HG03025 (cell line): ENCODE measurements around the gene AIFM1.

Experiments
- ATAC-seq: cut with Tn5 transposase; IDR thresholded peaks from one replicate; pipeline ENCODE4 v1.9.1; 2021; ENCODE audit warnings: mild to moderate bottlenecking, moderate library complexity; ENCODE audit not compliant: unreplicated experiment, low FRiP score

The AIFM1 gene

DNA sequence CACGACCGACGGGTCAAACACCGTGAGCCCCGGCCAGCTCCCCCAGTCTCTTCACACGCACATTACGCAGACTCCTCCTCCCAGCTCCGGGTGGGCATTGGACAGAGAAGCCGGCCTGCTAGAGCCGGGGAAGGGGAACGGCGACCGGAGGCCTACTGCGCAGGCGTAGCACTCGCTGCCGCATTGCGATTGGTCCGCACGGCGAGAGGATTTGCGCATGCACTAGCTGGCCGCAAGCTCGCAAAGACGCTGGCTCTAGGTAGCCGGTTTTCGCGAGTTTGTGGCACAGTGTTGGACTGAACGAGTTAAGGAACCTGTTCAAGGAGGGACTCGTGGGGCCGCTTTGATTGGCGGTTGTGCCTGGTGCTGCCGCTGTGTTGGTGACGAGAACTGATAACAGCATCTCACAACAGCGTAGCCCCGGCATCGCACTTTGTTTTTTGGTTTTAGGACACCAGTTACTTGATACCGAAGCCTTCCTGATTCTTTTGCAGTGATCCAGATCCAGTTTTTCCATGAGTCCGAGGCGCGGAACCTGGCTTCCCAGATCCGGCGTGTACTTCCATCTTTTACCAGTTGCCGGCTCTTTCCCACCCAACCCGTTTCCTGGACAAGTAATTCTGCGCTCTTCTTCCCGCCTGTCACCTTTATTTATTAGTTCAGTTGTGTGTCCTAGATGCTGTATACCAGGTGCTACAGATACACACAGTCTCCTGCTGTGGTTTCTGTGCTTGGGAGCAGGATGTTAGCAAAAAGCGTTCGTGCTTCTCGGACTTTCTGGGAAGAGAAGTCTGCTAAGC is at the start of gene AIFM1:
TSS of gene AIFM1 (minus strand) at position 139 of the 800 bp plus-strand sequence. CDS start 185 bp downstream, outside the sequence.
- ATAC-seq: peak; percentile 86

DNA sequence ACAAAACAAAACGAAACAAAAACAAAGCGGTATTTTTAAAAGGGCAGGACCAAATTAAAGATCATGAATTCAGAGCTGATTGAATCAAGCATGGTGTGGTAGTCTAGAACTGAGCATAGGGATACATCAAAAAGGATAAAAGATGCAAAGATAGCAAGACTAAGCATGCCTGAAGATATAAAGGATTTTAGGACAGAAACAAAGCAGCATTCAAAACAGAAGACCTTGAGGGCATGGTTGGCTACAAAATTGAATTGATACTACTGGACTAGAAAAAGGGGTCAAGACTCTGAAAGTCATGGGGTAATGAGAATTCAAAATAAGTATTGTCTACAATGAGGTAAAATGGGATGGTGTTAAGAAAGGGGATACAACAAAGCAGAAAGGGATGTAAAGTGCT is 47.7 kb upstream of the AIFM1 start:
- no peak for ATAC-seq

DNA sequence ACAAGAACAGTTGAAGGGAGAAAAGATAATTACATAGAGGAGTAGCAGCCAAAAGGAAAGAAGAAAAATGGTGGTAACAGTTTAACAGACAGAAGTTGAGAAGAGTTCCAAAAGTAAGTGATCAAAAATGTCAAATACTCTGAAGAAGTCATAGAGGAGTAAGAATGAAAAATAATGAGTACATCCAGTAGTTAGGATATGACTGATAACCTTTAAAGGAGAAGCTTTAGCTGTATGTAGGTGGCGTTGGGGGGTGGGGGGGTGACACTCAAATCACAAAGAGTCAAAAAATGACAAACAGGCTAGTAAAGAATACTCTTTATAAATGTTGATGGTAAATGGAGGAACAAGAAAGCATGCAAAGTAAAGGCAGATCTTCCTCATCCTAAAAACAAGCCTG is 46.7 kb upstream of the AIFM1 start:
- no peak for ATAC-seq

DNA sequence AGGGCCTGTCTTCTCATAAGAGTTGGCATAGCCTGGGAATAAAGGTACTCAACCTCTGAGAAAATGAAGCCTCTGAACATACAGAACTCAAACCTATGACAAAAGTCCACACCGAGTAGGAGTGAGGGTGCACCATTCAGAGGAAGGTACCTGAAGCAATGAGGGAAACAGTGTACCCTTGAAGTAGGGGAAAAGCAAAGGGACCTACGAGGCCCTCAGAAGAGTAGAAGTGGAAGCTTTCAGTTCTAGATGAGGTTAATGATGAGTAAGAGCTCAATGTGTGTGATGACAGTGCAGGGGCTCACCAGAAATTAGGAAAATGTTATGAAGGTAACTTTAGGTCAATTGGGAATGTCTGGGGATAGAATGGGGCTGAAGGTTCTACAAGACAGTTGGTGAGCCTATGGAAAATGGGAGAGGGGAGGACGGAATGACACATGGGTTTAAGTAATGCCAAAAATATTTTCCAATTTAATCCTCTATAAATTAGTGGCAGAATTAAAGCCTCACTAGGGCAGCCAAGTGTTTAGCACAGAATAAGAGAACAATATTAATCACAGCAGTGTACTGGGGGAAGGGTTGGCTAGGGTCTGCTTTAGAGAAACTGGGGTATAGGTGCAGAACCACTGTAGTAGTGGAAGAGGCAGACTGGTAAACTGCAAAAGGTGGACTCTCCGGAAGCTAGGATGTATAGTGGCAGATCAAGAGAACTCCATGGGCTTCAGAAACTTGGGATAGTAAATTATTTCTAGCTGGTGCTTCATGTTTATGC is 46.0 kb upstream of the AIFM1 start:
- ATAC-seq: no peak

DNA sequence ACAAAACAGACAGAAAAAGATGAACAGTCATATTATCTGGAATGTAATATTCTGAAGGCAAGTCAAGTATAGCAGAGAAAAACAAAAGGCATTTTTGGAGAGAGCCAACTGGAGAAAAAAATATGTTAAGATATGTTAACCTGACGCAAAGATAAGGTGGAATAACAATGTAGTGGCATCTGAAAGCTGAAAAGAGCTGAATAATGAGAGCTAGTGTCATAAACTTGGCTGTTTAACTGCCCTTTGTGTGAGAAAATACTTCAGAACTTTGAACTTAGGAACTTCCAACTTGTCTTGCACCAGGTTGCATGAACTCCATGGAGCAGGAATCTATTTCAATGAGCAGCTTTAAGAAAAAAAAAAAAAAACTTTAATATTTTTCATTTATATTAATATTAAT is 39.0 kb upstream of the AIFM1 start:
- ATAC-seq: no peak

DNA sequence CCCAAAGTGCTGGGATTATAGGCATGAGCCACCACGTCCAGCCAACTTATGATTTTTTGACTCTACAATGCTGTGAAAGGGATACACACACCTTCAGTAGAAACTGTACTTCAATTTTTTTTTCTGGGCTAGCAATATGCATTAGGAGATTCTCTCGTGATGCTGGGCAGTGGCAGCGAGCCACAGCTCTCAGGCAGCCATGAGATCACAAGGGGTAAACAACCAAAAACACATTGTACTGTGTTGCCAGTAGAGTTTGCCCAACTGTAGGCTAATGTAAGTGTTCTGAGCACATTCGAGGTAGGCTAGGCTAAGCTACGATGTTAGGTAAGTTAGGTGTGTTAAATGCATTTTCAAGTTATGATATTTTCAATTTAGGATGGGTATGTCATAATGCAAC is 31.8 kb upstream of the AIFM1 start:
- ATAC-seq: no peak

DNA sequence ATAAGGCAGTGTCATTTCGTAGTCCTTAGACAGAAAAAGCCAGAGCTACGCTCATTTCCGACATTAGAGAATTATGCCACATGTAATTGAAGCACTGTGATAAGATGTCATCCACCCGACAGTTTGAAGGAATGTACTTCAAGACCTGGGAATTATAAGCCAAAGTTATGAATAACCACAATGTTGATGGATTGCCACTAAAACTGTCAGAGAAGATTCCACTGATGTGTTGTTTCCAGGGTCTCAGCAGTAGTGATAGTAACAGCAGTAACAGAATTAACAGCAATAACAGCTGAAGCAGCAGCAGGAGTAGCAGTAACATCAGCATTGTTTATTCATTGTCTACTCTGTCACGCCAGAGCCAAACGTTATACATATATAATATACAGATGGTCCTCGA is 30.8 kb upstream of the AIFM1 start:
- no peak for ATAC-seq

DNA sequence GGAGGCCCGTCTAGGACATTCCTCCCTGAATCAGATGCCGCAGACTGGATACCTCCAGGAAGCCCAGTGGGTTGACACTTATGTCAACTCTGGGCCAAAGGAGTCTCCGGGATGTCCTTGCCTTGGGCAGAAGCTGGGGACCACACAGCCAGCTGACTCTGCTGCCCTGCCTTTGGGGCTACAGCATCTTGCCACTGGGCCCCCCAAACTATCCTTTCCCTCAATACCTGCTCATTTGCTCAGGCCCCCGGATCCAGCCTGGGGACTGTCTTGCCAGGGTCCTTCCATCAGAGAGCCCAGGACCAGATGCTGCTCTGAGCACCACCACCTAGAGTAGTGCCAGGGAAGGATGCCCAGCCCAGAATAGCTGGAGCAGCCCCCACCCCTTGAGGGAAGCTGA is 25.2 kb upstream of the AIFM1 start:
- ATAC-seq: no peak

DNA sequence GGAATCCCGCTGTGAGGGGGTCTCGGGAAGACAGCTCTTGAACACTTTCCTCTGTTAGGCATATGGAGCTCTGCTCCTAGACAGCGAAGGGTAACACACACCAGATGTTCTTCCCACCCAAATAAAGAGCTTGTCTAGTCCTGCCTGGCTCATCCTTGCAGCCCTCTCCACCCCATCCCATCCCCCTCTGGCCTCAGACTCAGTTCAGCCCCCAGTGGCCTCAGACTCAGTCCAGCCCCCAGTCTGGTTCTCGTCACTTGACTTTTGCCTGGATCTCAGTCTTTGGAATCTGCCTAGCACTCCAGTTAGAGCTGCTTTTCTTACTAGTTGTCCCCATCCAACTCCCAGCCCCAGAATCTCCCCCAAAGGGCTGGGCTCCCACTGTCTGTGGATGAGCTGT is 21.0 kb upstream of the AIFM1 start:
- no peak for ATAC-seq

DNA sequence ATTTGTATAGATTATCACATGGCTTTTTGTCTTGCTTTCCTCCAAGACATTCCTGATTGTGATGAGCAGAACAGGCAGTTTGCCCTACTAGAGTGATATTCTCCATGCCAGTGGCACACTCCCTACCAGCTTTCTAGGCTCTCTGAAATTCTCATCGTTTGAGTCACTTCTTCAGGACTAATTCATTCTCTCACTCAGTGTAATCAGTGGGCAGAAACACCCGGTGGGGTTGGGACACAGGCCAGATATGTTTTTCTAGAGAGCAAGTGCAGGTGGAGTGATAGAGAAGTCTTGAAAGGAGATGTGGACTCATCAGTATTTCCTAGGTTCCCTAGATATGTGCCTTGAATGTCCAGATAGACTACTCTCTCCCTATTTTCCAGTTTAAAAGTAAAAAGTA is 19.2 kb upstream of the AIFM1 start:
- ATAC-seq: no peak

DNA sequence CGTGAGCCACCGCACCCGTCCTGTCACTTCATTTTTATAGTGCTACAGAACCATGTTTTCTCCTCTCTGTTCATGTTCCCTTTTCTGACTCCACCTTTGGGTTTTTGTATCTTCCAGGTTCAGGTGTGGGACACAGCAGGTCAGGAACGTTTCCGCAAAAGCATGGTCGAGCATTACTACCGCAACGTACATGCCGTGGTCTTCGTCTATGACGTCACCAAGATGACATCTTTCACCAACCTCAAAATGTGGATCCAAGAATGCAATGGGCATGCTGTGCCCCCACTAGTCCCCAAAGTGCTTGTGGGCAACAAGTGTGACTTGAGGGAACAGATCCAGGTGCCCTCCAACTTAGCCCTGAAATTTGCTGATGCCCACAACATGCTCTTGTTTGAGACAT is 18.5 kb upstream of the AIFM1 start:
- no peak for ATAC-seq

DNA sequence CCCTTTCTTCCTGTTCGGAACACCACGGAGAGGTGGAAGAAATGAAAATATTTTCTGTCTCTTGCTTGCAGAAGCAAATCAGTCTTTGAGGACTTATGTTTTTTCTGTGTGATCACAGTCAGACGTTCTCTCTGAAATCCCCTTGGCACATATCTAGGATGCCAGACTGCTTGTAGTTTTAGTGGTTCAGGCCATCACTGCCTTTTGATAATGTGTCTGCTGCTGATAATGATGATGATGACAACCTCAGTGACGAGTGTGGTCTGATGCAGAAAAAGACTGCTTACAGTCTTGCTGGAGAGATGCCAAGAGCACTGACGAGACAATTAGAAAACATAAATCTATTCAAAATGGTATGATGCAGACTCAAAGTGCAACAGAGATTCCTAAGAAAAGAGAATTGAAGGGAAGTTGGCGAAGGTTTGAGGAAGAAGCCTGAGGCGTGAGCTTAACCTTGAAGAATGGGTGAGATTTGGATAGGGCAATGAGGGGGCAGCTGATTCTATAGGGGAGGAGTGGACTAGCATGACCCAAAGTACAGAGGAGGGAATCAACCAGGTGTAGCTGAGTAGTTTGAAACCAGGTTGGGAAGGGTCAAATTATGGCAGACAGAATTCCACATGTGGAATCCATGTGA is 14.1 kb upstream of the AIFM1 start:
- no peak for ATAC-seq

DNA sequence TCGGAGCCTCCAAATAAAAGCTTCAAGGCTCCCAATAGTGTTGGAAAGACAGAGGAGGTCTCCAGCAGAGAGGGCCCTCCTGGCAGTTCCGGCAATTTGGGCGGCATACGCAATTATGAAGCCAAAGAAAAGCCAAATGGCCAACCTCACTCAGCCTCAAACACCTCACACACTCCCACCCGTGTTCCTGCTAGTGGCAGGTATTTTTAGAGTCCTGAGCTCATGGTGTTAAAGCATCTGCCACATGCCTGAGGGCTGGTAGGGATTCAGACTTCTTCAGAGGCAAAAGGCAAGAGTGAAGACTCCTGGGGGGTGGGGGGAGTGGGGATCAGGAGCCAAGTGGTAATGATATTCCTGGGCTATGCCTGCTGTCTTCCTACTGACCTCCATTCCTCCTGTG is 13.5 kb upstream of the AIFM1 start:
- no peak for ATAC-seq

DNA sequence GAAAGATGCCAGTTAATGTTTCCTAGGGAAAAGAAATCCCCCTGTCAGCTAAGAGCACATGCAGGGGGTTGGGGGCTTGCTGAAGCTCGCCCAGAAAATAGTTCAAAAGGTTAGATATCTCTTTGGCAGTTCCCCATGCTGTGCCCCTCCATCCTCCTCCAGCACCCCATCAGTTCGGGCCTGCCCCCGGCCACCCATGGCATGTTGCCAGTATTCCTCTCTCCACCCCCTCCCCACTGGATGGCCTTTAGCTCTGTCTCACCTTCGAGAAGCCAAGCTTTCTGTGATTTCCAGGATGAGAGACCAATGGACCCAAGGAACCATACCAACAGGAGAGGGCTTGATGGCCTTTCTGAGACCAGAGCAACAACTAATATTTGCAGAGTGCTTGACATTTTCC is 11.3 kb upstream of the AIFM1 start:
- ATAC-seq: no peak

DNA sequence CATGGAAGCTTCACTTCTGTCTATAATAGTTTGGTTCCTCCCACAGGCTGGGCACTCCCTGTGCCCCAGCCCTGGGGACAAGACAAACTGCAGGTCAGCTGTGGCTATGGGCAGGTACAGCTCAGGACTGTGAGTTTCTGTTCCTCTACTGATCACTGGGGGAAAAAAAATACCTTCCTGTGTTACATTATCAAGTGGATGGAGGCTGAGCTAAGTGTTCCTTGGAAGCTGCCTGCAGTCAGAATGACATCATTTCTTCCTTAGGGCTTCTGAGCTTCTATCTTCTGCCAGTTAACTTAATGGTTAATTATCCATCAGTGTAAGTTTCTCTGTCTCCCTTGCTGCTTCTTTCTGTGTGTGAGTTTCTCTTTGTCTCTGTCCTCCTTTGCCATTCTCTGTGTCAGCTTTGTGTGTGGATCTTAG is 10.7 kb upstream of the AIFM1 start:
- ATAC-seq: peak; percentile 66

DNA sequence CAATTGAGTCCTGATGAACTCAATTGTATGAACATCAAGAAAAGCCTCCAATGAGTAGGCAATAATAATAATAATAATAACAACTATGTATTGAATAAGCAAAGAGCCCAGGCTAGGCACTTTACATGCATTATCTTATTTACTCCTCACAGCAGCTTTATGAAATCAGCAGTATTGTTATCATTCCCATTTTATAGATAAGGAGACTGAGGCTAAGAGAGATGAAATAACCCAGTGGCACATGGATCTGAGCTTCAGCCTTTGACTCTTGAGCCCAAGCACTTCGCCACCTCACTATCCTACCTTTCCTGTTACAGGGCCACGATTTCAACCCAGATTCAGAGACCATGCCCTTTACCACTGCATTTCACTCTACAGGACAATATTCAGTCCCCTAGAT is 9.3 kb upstream of the AIFM1 start:
- ATAC-seq: no peak

DNA sequence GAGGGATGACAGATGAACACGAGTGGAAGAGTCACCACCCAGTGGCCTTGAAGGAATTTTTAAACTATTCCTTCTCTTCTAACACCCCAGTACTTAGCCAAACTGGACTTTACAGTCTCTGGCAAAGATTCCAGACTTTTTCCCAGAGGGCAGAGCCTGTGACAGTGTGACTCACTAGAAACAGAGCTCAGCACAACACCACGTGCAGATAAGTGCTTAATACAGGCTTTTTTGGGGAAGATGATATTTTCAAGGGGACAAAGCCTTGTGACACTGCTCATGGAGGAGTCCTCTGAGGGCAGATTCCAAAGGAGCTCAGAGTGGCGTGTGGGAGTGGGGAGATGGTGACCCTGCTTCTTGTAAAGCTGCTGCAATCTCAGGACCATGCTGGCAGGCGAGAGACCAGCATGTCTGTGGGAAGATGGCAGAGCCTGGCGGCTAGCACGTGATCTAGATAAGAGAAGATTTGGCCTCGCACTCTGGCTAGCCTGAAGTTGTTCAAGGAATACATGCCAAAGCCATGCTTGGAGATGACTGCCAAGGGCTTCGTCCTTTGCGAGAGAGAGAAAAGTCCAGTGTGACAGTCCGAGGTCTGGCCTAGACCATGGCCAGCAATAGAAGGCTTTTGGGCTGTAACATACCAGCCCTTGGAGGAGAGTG is 8.5 kb upstream of the AIFM1 start:
- ATAC-seq: no peak

DNA sequence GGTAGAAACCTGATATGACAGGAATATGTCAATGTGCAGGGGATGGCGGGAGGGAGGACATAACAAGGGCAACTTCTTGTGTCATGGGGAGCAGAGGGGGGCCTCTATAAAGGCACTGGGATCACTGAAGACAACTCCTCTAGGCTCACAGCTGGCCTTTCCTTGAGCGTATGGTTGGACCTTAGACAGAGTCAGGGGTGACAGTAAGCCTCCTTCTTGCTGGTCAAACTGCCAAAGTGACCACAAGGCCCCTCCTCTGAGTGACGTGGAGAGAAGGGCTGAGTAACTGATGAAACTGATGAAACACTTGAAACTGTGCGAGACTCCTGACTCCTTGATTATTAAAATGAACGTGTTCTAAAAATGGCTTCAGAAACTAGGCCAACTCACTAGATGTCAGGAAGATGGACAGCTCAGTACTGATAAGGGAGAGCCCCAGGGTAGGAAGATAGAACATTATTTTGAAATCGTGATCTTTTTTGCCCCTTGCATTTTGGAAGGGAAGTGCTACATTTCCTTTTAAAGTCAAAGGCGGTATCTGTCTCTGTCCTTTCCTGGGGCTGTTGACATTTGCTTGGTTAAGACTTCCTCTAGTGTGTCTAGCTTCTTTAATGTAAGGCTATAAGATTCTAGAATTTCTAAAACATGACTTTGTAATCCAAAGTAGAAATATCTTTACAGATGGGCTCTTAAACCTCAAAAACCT is 7.7 kb upstream of the AIFM1 start:
- ATAC-seq: no peak

DNA sequence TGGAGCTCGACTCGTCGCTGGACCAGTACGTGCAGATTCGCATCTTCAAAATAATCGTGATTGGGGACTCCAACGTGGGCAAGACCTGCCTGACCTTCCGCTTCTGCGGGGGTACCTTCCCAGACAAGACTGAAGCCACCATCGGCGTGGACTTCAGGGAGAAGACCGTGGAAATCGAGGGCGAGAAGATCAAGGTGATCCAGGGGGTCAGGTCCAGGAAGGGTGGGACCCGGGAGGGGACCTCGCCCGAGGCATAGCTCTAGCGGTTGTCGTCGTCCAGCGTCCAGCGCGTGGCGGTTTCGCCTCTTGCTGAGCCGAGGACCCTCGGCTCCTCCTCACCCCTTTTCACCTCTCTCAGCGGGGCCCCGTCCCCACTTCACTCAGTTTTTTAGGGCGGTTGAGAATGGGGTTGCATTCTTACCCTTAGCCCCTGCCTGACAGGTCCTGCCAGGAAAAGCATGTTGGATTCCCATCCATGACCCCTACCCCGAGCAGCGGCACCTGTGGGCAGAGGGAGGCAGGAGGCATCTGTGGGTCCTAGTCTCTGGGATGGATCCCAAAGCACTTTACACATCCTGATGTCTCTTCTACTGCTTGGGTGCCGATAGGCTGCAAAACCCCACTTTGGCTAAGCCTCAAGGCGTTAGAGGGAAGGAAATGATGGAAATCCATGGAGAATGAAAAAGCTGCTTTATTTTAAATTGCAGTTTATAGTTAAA is 6.6 kb upstream of the AIFM1 start:
- no peak for ATAC-seq
